Measurements from ENCODE around the gene ZNF101.

GRCh38 chr19:19670070-19670551 lies 1.5 kb downstream of the ZNF101 start:
- TF ChIP-seq POLR2AphosphoS5 (IDR thresholded peaks at IDR 0.05; ENCODE audit: low read depth, low read length) = no peak
- no peak for TF ChIP-seq CTCF (IDR thresholded peaks at IDR 0.05)
- no peak for TF ChIP-seq REST (IDR thresholded peaks at IDR 0.05; ENCODE audit: insufficient read depth in 1 of 2, low read depth in 2 of 2, low read length in 1 of 2)
